Uterus (tissue), 2 donors: Measurements from ENCODE around the gene FER.

Source experiments
- CTCF ChIP-seq, 4 experiments: fragments of 200-600 bp in 2 of 4; fragments of 450-650 bp in 2 of 4; sonication (generic) in 2 of 4; IDR thresholded peaks; one replicate each; pipeline ENCODE4 v1.5.1; 2016 to 2019; ENCODE audit warnings: antibody characterized with exemption in 4 of 4, mild to moderate bottlenecking in 2 of 4, moderate library complexity in 1 of 4
- POLR2A ChIP-seq, 2 donors: fragments of 450-650 bp; IDR thresholded peaks; one replicate each; pipeline ENCODE4 v1.6.1; 2016; ENCODE audit warnings: antibody characterized with exemption in 2 of 2, mild to moderate bottlenecking in 1 of 2, moderate library complexity in 1 of 2

DNA sequence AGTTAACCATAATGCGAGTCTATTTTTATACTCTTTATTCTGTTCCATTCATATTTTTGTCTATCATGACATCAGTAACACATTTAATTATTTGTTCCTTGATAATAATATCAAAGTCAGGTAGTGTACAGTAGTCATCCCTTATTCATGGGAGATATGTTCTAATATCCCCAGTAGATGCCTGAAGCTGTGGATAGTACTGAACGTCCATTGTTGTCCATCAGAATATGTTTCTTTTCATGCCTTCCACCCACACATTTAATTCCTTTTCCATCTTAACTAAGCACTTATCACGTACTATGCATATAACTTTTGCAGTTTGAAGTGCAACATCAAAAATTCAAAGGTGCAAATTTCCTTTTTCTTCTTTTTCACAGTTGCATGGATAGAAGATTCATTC lies 53.6 kb downstream of the FER start:
- no peak for TF ChIP-seq CTCF (IDR thresholded peaks at IDR 0.05)
- no peak for TF ChIP-seq POLR2A (IDR thresholded peaks at IDR 0.05)
